ENCODE data around the gene MZB1.

DNA sequence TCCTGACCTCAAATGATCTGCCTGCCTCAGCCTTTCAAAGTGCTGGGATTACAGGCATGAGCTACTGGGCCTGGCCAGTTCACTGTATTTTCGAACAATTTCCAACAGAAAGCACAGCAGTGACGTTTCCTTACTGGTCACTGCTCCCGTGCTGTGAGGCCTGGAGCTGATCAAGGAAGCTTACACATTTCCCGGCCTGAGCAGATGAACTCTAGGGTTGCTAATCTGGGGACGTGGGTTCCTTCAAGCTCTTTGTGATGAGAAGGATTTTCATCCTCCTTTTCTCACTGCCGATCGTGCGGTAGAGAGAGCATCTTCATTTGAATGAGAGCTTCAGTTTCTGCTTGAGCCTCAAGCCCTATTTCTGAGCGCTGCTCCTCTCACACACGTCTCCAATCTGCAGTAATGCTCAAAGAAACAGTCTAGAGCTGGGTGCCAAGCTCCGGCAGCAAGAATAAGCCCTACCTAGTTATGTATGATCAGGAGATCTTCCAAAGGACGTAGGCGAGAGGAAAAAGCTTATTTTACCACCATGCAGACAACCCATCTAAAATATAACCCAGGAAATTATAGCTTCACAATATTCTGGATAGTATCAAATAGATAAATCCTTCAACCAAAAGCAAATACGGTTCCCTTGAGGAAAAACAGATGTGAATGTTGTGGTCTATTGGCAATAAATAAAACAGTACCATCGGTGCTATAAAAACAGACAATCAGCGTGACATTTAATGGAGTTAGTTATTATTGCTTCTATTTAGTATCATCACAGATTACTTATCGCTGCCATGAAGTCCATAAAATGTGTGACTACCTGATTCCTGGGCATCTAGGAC lies 21.5 kb upstream of the MZB1 start:
- TF ChIP-seq, protein P1, sequence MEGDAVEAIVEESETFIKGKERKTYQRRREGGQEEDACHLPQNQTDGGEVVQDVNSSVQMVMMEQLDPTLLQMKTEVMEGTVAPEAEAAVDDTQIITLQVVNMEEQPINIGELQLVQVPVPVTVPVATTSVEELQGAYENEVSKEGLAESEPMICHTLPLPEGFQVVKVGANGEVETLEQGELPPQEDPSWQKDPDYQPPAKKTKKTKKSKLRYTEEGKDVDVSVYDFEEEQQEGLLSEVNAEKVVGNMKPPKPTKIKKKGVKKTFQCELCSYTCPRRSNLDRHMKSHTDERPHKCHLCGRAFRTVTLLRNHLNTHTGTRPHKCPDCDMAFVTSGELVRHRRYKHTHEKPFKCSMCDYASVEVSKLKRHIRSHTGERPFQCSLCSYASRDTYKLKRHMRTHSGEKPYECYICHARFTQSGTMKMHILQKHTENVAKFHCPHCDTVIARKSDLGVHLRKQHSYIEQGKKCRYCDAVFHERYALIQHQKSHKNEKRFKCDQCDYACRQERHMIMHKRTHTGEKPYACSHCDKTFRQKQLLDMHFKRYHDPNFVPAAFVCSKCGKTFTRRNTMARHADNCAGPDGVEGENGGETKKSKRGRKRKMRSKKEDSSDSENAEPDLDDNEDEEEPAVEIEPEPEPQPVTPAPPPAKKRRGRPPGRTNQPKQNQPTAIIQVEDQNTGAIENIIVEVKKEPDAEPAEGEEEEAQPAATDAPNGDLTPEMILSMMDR (conservative IDR thresholded peaks at IDR 0.05 in 1 of 2, IDR thresholded peaks at IDR 0.05 in 1 of 2; ENCODE audit: low read depth in 1 of 2, low read length in 2 of 2), result no peak
- no peak for TF ChIP-seq EZH2 (IDR thresholded peaks at IDR 0.05; ENCODE audit: low read length, missing control alignments)

Data from fibroblast of lung (primary cell).